HG02870 (cell line): ENCODE data around the gene VASP.

ENCODE experiments used
- ATAC-seq: cut with Tn5 transposase; IDR thresholded peaks from one replicate; pipeline ENCODE4 v1.9.1; 2021; ENCODE audit warnings: mild to moderate bottlenecking, moderate library complexity; ENCODE audit not compliant: unreplicated experiment

The VASP gene

DNA sequence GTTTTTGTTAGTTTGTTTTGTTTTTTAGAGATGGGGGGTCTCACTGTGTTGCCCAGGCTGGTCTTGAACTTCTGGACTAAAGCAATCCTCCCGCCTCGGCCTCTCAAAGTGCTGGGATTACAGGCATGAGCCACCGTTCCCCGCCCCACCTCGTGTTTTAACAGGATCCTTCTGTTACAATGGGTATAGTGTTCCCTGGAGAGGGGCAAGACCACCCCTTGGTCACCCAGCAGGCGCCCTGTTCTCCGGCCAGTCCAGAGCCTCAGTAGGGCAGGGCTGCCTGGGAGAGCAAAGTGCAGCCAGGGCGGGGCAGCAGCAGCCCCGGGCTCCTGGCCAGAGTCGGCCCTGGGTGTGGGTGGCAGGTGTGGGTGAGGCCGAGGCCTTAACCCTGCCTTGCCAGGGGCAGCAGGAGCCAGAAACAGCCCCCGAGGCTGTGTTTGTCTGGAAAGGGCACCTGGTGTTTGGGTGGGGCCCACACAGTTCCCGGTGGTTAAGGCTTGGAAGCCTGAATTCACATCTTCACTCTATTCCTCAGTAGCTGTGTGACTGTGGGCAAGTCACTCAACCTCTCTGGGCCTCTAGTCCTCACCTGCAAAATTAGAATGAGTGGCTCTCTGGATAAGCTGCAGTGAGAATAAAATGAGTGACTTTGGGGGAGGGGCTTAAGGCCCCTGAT lies 7.2 kb downstream of the VASP start:
- no peak for ATAC-seq

GRCh38 chr19:45515081-45515624 lies 7.9 kb downstream of the VASP start:
- ATAC-seq = peak; percentile 31

DNA sequence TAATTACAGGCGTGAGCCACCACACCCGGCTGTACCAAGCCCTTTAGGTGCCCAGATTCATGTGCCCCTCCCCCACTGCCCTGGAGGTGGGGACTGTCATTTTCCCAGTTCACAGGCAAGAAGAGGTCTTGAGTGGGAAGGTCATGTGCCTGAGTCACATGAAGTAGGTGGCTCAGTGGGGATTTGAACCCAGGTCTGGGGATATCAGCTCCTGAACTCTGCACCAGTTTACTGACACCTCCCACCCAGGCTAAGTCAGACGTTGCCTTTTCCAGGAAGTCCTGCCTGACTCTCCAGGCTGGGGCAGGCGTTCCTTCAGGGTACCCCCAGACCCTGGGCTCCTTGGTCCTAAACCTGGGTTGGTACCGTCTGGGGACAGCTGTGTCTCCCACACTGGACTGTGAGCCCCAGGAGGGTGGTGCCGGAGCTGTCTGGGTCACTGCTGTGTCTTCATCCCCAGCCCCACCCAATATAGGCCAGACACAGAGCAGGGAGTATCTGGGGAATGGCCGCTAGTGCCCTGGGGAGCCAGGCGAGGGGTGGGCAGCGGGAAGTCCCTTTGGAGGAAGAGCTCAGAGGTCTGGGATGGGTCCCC lies 8.6 kb downstream of the VASP start:
- ATAC-seq = no peak

- ATAC-seq = no peak
These were observed 10.0 kb downstream of the VASP start for GRCh38 chr19:45517238-45517637.

- ATAC-seq = no peak
These were observed 10.6 kb downstream of the VASP start for GRCh38 chr19:45517641-45518468.

DNA sequence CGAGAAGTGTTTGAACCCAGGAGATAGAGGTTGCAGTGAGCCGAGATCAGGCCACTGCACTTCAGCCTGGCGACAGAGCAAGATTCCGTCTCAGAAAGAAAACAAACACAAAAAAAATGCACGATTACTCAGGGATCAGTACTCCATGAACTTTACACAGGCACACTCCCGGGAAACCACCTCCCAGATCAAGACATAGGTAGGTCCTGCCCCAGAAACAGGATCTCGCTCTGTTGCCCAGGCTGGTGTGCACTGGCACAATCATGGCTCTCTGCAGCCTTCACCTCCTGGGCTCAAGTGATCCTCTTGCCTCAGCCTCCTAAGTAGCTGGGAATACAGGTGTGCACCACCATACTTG lies 11.2 kb downstream of the VASP start:
- ATAC-seq = no peak

DNA sequence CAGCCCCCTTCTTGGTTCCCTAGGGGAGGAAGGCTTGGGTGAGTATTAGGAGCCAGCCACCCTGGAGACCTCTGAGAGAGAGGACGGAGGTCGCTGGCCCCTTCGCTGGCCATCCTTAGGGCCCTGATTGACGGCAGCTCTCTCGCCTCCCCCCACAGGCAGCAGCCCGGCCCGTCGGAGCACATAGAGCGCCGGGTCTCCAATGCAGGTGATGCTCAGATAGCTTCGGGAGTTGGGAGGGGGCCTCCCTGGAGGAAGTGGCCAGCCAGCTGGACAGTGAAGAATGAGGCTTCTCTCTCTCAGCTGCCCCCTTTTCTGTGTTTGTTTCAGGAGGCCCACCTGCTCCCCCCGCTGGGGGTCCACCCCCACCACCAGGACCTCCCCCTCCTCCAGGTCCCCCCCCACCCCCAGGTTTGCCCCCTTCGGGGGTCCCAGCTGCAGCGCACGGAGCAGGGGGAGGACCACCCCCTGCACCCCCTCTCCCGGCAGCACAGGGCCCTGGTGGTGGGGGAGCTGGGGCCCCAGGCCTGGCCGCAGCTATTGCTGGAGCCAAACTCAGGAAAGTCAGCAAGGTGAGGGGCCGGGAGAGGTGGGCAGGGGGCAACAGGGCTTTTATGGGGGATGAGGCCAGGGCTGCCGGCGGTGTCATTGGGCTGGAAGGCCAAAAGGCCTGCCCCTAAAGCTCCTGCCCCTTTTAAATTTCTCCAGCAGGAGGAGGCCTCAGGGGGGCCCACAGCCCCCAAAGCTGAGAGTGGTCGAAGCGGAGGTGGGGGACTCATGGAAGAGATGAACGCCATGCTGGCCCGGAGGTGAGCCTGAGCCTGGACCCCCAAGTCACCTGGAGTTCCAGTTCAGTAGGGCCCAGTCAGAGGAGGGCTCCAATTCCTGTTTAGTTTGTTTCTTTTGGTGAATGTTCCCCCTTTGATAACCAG lies 15.0 kb downstream of the VASP start:
- no peak for ATAC-seq

DNA sequence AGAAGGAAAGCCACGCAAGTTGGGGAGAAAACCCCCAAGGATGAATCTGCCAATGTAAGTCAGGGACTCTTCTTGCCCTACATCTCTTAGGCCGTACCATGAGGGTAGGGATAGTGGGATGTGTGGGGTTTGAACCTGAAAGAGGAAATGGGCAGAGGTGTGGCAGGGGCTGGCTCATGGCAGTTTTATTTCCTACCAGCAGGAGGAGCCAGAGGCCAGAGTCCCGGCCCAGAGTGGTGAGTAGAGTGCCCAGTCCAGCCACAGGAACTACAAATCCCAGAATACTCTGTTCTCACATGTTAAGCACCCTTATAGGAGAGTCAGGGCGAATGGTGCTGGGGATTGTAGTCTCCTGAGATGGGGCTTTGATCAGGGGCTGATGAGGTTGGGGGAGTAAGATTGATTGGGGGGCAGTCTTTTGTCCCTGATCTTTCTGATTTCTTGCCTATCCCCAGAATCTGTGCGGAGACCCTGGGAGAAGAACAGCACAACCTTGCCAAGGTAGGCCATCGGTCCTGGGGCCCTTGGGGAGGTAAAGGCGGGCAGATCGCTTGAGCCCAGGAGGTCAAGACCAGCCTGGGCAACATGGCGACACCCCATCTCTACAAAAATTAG lies 16.5 kb downstream of the VASP start:
- ATAC-seq = peak; percentile 66

DNA sequence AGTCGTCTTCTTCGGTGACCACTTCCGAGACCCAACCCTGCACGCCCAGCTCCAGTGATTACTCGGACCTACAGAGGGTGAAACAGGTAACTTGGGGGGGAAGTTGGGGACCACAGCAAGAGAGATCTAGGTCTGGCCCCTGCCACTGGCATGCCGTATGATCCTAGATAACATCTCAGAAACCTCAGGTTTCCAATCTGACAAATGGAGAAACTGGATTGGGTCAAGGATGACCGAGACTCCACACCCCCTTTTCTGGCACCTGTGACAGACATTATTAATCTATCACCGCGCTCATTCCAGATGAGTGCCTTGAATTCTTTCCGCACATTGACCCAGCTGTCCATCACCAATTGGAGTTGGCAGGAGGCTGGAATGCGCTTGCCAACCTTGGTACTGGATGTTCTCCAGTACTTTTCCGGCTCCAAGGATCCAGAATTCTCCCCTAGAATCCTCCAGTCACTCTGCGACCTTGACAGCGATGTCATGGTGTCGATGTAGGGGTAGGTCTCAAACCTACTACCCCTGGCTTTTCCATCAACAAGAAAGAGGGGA lies 17.4 kb downstream of the VASP start:
- ATAC-seq = no peak

DNA sequence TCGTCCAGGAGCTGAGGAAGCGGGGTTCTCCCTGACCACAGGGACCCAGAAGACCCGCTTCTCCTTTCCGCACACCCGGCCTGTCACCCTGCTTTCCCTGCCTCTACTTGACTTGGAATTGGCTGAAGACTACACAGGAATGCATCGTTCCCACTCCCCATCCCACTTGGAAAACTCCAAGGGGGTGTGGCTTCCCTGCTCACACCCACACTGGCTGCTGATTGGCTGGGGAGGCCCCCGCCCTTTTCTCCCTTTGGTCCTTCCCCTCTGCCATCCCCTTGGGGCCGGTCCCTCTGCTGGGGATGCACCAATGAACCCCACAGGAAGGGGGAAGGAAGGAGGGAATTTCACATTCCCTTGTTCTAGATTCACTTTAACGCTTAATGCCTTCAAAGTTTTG lies 18.9 kb downstream of the VASP start:
- ATAC-seq = no peak

DNA sequence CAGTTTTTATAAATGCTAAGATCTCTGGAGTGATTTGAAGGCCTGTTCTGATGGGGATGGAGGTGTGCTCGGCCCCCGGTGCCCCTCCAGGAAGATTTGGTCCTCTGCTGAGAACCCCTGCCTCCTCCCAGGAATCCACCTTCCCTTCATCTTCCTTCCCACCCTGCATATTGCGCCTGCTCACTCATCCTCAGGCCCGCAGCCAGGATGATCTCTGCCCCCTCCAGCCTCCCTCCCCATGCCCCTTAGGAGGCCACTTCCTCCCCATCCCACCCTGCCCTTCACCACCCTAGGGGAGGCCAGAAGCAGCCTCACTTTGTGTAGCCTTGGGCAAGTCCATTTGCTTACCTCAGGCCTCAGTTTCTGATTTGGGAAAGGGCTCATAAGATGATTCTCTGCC lies 19.7 kb downstream of the VASP start:
- ATAC-seq = no peak

DNA sequence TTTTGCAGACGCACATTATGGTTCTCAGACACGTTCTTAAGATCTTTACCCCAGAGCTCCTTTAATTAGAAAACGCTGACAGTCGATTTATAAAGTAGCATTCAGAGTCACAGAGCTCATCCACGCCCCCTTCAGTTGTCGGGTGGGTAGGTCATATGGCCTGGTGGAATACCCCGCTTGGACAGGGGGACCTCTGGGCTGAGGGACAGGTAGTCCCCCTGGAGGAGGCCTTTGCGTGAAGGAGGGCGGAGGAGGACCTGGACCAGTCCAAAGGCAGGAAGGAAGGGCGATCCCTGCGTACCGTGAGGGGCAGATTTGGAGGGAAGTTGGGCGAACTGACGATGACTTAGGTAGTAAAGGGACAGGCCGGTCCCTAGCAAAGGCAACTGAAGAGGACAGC lies 20.5 kb downstream of the VASP start:
- no peak for ATAC-seq

GRCh38 chr19:45528149-45528743 lies 21.0 kb downstream of the VASP start:
- ATAC-seq = no peak

DNA sequence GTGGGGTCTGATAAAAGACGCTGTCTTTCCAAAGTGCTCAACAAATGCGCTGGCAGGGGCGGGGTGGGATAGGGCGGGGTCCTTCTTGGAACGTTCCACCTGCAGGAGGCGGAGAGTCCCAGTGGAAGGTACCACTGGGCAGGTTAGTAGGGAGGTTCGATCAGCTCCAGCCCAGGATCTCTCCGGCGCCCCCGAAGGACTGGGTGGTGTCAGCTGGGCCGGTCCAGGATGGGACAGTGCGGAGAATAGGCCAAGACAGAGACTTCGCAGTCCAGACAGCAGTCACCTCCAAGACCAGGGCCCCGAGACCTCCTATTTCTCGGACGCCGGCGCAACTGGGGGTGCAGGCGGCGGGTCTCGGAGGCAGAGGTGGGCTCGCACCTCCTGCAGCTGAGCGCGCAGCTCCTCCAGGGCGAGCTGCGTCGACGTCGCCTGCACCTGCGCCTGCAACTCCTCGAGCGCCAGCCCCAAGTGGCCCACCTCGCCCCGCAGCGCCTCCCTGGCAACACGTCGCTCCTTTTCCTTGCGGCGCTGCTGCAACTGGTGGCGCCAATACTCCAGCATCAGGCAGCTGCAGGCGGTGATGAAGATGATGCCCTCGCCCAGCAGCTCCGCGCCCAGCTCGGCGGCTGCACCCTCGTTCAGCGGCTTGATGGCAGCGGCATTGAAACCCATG lies 21.6 kb downstream of the VASP start:
- ATAC-seq = no peak

DNA sequence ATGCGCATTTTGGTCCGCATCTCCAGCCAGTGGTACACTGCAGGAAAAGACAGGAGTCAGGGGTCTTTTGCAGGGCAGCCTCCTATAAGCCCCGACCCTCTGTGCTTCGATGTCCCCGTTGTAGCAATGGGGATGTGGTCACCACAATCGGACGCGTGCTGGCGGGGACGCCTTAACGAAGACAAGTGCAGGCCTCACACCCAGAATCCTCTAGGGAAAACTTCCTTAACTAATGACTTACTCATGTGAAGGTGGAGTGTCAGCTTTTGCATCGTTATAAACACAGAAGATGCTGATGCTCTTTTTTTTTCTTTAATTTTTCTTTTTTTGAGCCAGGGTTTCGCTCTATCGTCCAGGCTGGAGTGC lies 22.1 kb downstream of the VASP start:
- no peak for ATAC-seq

DNA sequence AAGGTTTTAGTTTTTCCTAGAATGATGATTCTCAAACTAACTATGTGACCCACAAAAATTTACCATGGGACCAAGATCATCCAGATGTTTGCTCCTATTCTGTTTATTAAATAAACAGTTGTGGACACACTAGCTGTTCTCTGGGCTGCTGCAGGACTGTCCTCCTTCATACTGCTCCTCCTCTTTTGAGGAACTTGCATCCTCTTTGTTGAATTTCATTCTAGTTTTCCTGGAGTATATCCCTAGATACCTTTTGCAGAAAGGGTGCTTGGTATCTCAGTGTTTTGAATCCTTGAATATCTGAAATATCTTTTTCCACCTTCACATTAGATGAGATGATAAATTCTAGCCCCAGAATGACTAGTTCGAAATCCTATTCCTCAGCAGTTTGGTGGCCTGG lies 24.1 kb downstream of the VASP start:
- ATAC-seq = no peak

DNA sequence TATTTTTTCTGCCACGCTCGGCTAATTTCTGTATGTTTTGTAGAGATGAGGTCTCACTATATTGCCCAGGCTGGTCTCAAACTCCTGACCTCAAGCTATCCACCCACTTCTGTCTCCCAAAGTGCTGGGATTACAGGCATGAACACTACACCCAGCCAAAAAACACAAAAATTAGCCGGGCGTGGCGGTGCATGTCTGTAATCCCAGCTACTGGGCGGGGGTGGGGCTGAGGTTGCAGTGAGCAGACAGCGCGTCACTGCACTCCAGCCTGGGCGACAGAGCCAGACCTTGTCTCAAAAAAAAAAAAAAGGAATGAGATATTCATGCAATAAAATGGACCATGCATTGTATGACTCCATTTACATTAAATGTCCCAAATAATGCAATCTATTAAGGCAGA lies 32.2 kb downstream of the VASP start:
- no peak for ATAC-seq

- no peak for ATAC-seq
These were observed 35.0 kb downstream of the VASP start for GRCh38 chr19:45542234-45542668.

GRCh38 chr19:45547211-45547770 lies 40.0 kb downstream of the VASP start:
- ATAC-seq = no peak
